ENCODE measurements around the gene MSL3.

GRCh38 chrX:11750046-11750445 is 8.0 kb upstream of the MSL3 start:
- TF ChIP-seq, protein P1, sequence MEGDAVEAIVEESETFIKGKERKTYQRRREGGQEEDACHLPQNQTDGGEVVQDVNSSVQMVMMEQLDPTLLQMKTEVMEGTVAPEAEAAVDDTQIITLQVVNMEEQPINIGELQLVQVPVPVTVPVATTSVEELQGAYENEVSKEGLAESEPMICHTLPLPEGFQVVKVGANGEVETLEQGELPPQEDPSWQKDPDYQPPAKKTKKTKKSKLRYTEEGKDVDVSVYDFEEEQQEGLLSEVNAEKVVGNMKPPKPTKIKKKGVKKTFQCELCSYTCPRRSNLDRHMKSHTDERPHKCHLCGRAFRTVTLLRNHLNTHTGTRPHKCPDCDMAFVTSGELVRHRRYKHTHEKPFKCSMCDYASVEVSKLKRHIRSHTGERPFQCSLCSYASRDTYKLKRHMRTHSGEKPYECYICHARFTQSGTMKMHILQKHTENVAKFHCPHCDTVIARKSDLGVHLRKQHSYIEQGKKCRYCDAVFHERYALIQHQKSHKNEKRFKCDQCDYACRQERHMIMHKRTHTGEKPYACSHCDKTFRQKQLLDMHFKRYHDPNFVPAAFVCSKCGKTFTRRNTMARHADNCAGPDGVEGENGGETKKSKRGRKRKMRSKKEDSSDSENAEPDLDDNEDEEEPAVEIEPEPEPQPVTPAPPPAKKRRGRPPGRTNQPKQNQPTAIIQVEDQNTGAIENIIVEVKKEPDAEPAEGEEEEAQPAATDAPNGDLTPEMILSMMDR (IDR thresholded peaks at IDR 0.05), result no peak
- no peak for TF ChIP-seq ZFX (IDR thresholded peaks at IDR 0.05; ENCODE audit: borderline replicate concordance)

All from 22Rv1 (cell line).